Keratinocyte (primary cell): ENCODE data around the gene CXCL14. TPM values are rescaled to one million over a fixed set of nuclear protein-coding genes. Genes with fewer than 3 reads are reported as not detected.
A peak's percentile ranks its signal among the peaks of the same experiment; 100 is the strongest.

ENCODE experiments used
- DNase-seq: peaks from one replicate; pipeline ENCODE4 v3.0.0-alpha.2; 2011; ENCODE audit warnings: low read depth, missing footprints, low spot score
- FAIRE-seq: peaks from 2 replicates; lab custom pipeline; 2011; peaks lifted over from hg19 to GRCh38; lab: Jason Lieb, UNC
- H2AFZ ChIP-seq: 2 replicates; pipeline ENCODE4 v1.6.0; 2012; ENCODE audit warnings: low read length, control low read depth, inconsistent platforms; ENCODE audit not compliant: control insufficient read depth
- H3K27ac ChIP-seq: 2 replicates; pipeline ENCODE4 v1.5.1; 2011; ENCODE audit warnings: low read length; ENCODE audit not compliant: control insufficient read depth, insufficient read depth
- H3K27me3 ChIP-seq: 3 replicates; pipeline ENCODE4 v1.6.0; 2011; ENCODE audit warnings: low read length; ENCODE audit not compliant: control insufficient read depth, insufficient read depth; ENCODE audit errors: extremely low read depth
- H3K36me3 ChIP-seq, 2 experiments: 2 replicates in 1 of 2; 3 replicates in 1 of 2; pipeline ENCODE4 v1.5.1; 2011; ENCODE audit warnings: low read length in 2 of 2, mild to moderate bottlenecking in 1 of 2; ENCODE audit not compliant: control insufficient read depth in 2 of 2, insufficient read depth in 2 of 2; ENCODE audit errors: extremely low read depth in 1 of 2
- H3K4me1 ChIP-seq: 3 replicates; pipeline ENCODE4 v1.5.1; 2011; ENCODE audit warnings: low read length; ENCODE audit not compliant: control insufficient read depth, insufficient read depth; ENCODE audit errors: extremely low read depth
- H3K4me2 ChIP-seq: 3 replicates; pipeline ENCODE4 v1.6.0; 2011; ENCODE audit warnings: low read depth, low read length; ENCODE audit not compliant: control insufficient read depth, insufficient read depth; ENCODE audit errors: extremely low read depth
- H3K4me3 ChIP-seq, 3 experiments: fragments of 200-600 bp in 1 of 3; sonication (generic) in 1 of 3; 2 replicates in 2 of 3; 3 replicates in 1 of 3; pipeline ENCODE4 v1.5.1; 2011 to 2016; ENCODE audit warnings: low read length in 3 of 3, mild to moderate bottlenecking in 3 of 3, control low read depth in 2 of 3, inconsistent platforms in 1 of 3, low read depth in 1 of 3, mixed read lengths in 1 of 3, mixed run types in 1 of 3, moderate library complexity in 1 of 3; ENCODE audit not compliant: control insufficient read depth in 2 of 3, insufficient read depth in 2 of 3; ENCODE audit errors: extremely low read depth in 1 of 3
- H3K79me2 ChIP-seq: 2 replicates; pipeline ENCODE4 v1.6.0; 2012; ENCODE audit warnings: low read length; ENCODE audit not compliant: control insufficient read depth, insufficient read depth
- H3K9ac ChIP-seq: 3 replicates; pipeline ENCODE4 v1.6.0; 2011; ENCODE audit warnings: low read length; ENCODE audit not compliant: control insufficient read depth, insufficient read depth; ENCODE audit errors: extremely low read depth
- H3K9me1 ChIP-seq: 3 replicates; pipeline ENCODE4 v1.6.0; 2011; ENCODE audit warnings: low read length; ENCODE audit not compliant: control insufficient read depth, insufficient read depth; ENCODE audit errors: extremely low read depth
- H3K9me3 ChIP-seq: 2 replicates; pipeline ENCODE4 v1.5.1; 2012; ENCODE audit warnings: low read depth, low read length; ENCODE audit not compliant: control insufficient read depth
- H4K20me1 ChIP-seq: 3 replicates; pipeline ENCODE4 v1.6.0; 2011; ENCODE audit warnings: low read length; ENCODE audit not compliant: control insufficient read depth, insufficient read depth; ENCODE audit errors: extremely low read depth
- CTCF ChIP-seq, 3 experiments: IDR thresholded peaks in 1 of 3; conservative IDR thresholded peaks in 1 of 3; optimal IDR thresholded peaks in 1 of 3; 2 replicates in 2 of 3; 3 replicates in 1 of 3; pipeline versions ENCODE3 to v1.5.1; 2011; ENCODE audit warnings: low read length in 3 of 3, mild to moderate bottlenecking in 3 of 3, moderate library complexity in 2 of 3, control low read depth in 1 of 3, inconsistent platforms in 1 of 3; ENCODE audit not compliant: insufficient read depth in 2 of 3; ENCODE audit errors: extremely low read depth in 1 of 3
- EZH2 ChIP-seq: IDR thresholded peaks from one replicate; pipeline ENCODE4 v1.6.1; 2012; ENCODE audit warnings: inconsistent platforms, mild to moderate bottlenecking, low read length, moderate library complexity
- dilution Hi-C: fragments of 300-500 bp; cut with MboI; formaldehyde crosslinking; loops from one replicate; pipeline ENCODE4 v1.7.0; 2020; ENCODE audit warnings: low sequenced_read_pairs; ENCODE audit not compliant: extremely low pct_ligation_motif_present
- polyA plus RNA-seq, 5 experiments: library from polyadenylated mRNA; depleted of rRNA in 3 of 5; stranded (reverse) in 3 of 5; stranded (forward) in 1 of 5; unstranded in 1 of 5; fragments of >200 nt; gene quantifications; 1 replicate in 1 of 5; 2 replicates in 3 of 5; 3 replicates in 1 of 5; pipeline versions ENCODE4 v1.2.1 to v1.2.3, GENCODE V29; 2011 to 2012; ENCODE audit warnings: missing spikeins in 2 of 5, low read depth in 1 of 5, low replicate concordance in 1 of 5

Gene CXCL14
- polyA plus RNA-seq, 1 donor (not counting 4 experiments of a cell fraction or from before 2014, with no cell fraction given) = 124 TPM

DNA sequence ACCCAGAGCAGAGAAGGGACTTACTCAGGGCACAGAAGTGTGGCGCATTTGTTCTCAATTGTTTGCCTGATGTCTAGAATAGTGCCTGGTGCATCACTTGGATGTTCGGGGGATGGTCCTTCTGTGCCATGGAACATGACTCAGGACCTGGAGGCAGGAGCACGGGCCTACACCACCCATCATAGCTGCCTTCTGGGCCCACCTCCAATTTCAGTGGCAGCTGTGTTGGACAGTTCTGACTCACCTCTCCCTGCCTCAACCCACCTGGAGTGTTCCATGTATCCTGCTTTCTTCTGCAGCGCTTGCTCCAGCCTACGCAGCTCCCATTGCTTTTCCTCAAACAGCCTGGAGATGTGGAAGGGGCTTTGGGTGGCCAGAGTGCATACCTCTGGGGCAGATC, 12.5 kb upstream of the CXCL14 start:
- H3K9ac ChIP-seq = no peak overlapping the region
- TF ChIP-seq EZH2 (no peak), CTCF (optimal IDR thresholded peaks at IDR 0.05 in 1 of 3, IDR thresholded peaks at IDR 0.05 in 1 of 3, conservative IDR thresholded peaks at IDR 0.05 in 1 of 3; ENCODE audit: extremely low read depth in 1 of 3, insufficient read depth in 2 of 3, low read length in 3 of 3) (no peak)
- H3K27ac ChIP-seq = no peak overlapping the region
- no peaks in the 10 kb centered on the region for H3K9me3 ChIP-seq
- DNase-seq = no peak
- H3K4me3 ChIP-seq = no peak overlapping the region
- H3K4me1 ChIP-seq = peaks cover under 1% of the 10 kb centered on the region
- dilution Hi-C loops = loop anchor here (25.0 kb wide), 1 partner anchor 146 kb away; no protein-coding TSS in a partner anchor
- H3K36me3 ChIP-seq = no peaks in the 10 kb centered on the region
- no peaks in the 10 kb centered on the region for H4K20me1 ChIP-seq
- no peak overlapping the region for H2AFZ ChIP-seq
- H3K79me2 ChIP-seq = no peaks in the 10 kb centered on the region
- no peak overlapping the region for H3K4me2 ChIP-seq
- peak; percentile 44 for FAIRE-seq
- H3K27me3 ChIP-seq = no peaks in the 10 kb centered on the region
- H3K9me1 ChIP-seq = no peaks in the 10 kb centered on the region

DNA sequence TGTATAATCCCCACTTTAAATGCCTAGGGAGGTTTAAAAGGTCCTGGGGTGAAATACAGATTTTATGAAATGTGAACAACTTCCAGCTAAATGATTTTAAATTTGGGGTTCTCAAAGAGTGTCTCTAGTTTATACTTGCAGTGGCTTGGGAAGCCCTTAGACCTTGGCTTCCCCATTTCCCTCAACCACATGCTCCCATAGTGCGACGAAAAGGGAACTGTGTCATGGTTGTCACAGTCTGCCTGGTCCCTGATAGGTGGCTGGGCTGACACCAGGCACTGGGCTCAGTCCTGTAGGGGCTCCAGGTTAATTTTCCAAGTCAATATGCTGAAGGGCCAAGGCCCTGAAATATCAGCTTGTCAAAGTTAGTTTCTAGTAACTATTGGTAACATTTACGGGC, 10.4 kb upstream of the CXCL14 start:
- Histone ChIP-seq H3K9me1 (no peaks in the 10 kb centered on the region), H3K9me3 (no peaks in the 10 kb centered on the region), H3K4me3 (no peak overlapping the region), H4K20me1 (no peaks in the 10 kb centered on the region), H3K27me3 (peaks cover 4% of the 10 kb centered on the region), H3K9ac (no peak overlapping the region), H3K27ac (no peak overlapping the region), H2AFZ (no peak overlapping the region), H3K4me2 (no peak overlapping the region), H3K4me1 (no peaks in the 10 kb centered on the region), H3K36me3 (no peaks in the 10 kb centered on the region), H3K79me2 (no peaks in the 10 kb centered on the region)
- TF ChIP-seq CTCF (optimal IDR thresholded peaks at IDR 0.05 in 1 of 3, IDR thresholded peaks at IDR 0.05 in 1 of 3, conservative IDR thresholded peaks at IDR 0.05 in 1 of 3; ENCODE audit: extremely low read depth in 1 of 3, insufficient read depth in 2 of 3, low read length in 3 of 3) = no peak
- no peak for TF ChIP-seq EZH2
- no peak for DNase-seq
- dilution Hi-C loops = loop anchor here (25.0 kb wide), 1 partner anchor 148 kb away; no protein-coding TSS in a partner anchor
- no peak for FAIRE-seq
